Measurements from ENCODE around the gene ADAMTS18.

DNA sequence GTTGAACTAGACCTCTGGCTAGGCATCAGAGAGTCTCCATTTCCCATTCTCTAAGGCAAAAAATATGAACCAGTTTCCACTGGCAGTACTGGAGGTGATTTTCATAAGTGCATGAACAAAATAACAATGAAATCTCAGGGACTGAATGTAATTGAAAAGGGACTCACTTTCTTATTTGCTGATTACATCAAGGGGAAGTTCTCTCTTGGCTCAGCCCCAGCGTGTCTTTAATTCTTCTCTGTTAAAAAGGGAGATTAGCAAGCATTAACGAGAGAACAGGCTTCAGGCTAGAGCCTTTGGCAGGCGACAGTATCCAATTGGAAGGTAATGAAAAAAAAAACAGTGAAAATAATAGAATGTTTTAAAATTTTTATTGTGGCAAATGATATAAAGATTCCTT, 34.0 kb upstream of the ADAMTS18 start:
- TF ChIP-seq POLR2AphosphoS5 (IDR thresholded peaks at IDR 0.05; ENCODE audit: low read depth, low read length) (no peak), POLR2A (IDR thresholded peaks at IDR 0.05; ENCODE audit: low read depth, low read length) (no peak), TAF1 (IDR thresholded peaks at IDR 0.05; ENCODE audit: borderline replicate concordance, low read depth, low read length) (no peak)
